HUES6 (cell line): ENCODE data around the gene ALG10.
"Not testable (repeated sequence)": the region's sequence is repeated elsewhere in the genome, so short reads cannot be mapped to it uniquely, and the experiment has no call there.

Source experiments
- H3K27ac ChIP-seq: 2 replicates; pipeline ENCODE4 v1.7.0; 2013; ENCODE audit warnings: low read depth, mild to moderate bottlenecking, low read length, inconsistent platforms
- H3K27me3 ChIP-seq: 2 replicates; pipeline ENCODE4 v1.6.1; 2013; ENCODE audit warnings: low read length; ENCODE audit not compliant: control insufficient read depth, insufficient read depth
- H3K36me3 ChIP-seq: 2 replicates; pipeline ENCODE4 v1.6.1; 2013; ENCODE audit warnings: low read length; ENCODE audit not compliant: control insufficient read depth, insufficient read depth
- H3K4me1 ChIP-seq: 2 replicates; pipeline ENCODE4 v1.6.1; 2013; ENCODE audit warnings: low read length; ENCODE audit not compliant: control insufficient read depth, insufficient read depth
- H3K4me3 ChIP-seq: 2 replicates; pipeline ENCODE4 v1.5.1; 2013; ENCODE audit warnings: low read depth, low read length
- H3K9ac ChIP-seq: one replicate; pipeline ENCODE4 v1.6.1; 2013; ENCODE audit warnings: mild to moderate bottlenecking, low read length
- H3K9me3 ChIP-seq: 2 replicates; pipeline ENCODE4 v1.6.1; 2013; ENCODE audit warnings: low read depth, low read length; ENCODE audit not compliant: control insufficient read depth, insufficient read depth

The ALG10 gene

GRCh38 chr12:34022079-34022830, at the start of gene ALG10:
Gene ALG10 (plus strand): TSS chr12:34022496. CDS start chr12:34022600, 104 bp downstream.
- peaks cover 7% of the 10 kb centered on the region for H3K36me3 ChIP-seq
- H3K27ac ChIP-seq, result peak within 1 kb of the TSS; percentile 72; the same call in 1 of the 2 replicates
- no peaks in the 10 kb centered on the region for H3K27me3 ChIP-seq

GRCh38 chr12:33972884-33973283, 49.4 kb upstream of the ALG10 start:
- not testable (repeated sequence) for H3K4me1 ChIP-seq, H3K9me3 ChIP-seq, H3K36me3 ChIP-seq, H3K4me3 ChIP-seq, H3K27me3 ChIP-seq, H3K9ac ChIP-seq, H3K27ac ChIP-seq

More at GRCh38 chr12:34022079-34022830, at the start of gene ALG10:
- H3K4me1 ChIP-seq, result no peaks in the 10 kb centered on the region
- peak within 1 kb of the TSS; percentile 90 for H3K4me3 ChIP-seq
- H3K9me3 ChIP-seq, result no peaks in the 10 kb centered on the region
- peak within 1 kb of the TSS; percentile 89 for H3K9ac ChIP-seq

GRCh38 chr12:33977887-33978286, 44.4 kb upstream of the ALG10 start:
- Histone ChIP-seq H3K27ac (no peak overlapping the region), H3K36me3 (no peaks in the 10 kb centered on the region), H3K9ac (no peak overlapping the region), H3K27me3 (no peaks in the 10 kb centered on the region), H3K4me3 (no peak overlapping the region), H3K9me3 (no peaks in the 10 kb centered on the region), H3K4me1 (no peaks in the 10 kb centered on the region)

- Histone ChIP-seq H3K9ac (no peak overlapping the region), H3K27me3 (no peaks in the 10 kb centered on the region), H3K4me3 (no peak overlapping the region), H3K9me3 (no peaks in the 10 kb centered on the region), H3K27ac (no peak overlapping the region), H3K4me1 (no peaks in the 10 kb centered on the region), H3K36me3 (no peaks in the 10 kb centered on the region)
Measured at GRCh38 chr12:33988197-33988805, 34.0 kb upstream of the ALG10 start.

- Histone ChIP-seq H3K4me1 (no peaks in the 10 kb centered on the region), H3K27ac (no peak overlapping the region), H3K27me3 (no peaks in the 10 kb centered on the region)
Measured at GRCh38 chr12:33988913-33989312, 33.4 kb upstream of the ALG10 start.

GRCh38 chr12:33994857-33995808, 27.2 kb upstream of the ALG10 start:
- Histone ChIP-seq H3K4me1 (no peaks in the 10 kb centered on the region), H3K4me3 (no peak overlapping the region), H3K9me3 (no peaks in the 10 kb centered on the region), H3K27me3 (no peaks in the 10 kb centered on the region), H3K36me3 (no peaks in the 10 kb centered on the region), H3K27ac (no peak overlapping the region), H3K9ac (no peak overlapping the region)

More at GRCh38 chr12:33988913-33989312, 33.4 kb upstream of the ALG10 start:
- no peak overlapping the region for H3K4me3 ChIP-seq
- H3K9me3 ChIP-seq, result no peaks in the 10 kb centered on the region
- no peaks in the 10 kb centered on the region for H3K36me3 ChIP-seq
- H3K9ac ChIP-seq, result no peak overlapping the region

GRCh38 chr12:34008835-34009234, 13.5 kb upstream of the ALG10 start:
- not testable (repeated sequence) for H3K36me3 ChIP-seq, H3K9ac ChIP-seq, H3K27ac ChIP-seq, H3K4me1 ChIP-seq, H3K27me3 ChIP-seq, H3K9me3 ChIP-seq, H3K4me3 ChIP-seq

- Histone ChIP-seq H3K27ac (no peak overlapping the region), H3K4me3 (no peak overlapping the region), H3K9ac (no peak overlapping the region), H3K9me3 (0 out of 2 replicates have a peak, but pooled peaks cover 4% of the 10 kb centered on the region), H3K4me1 (no peaks in the 10 kb centered on the region), H3K27me3 (no peaks in the 10 kb centered on the region), H3K36me3 (no peaks in the 10 kb centered on the region)
Measured at GRCh38 chr12:34016361-34016760, 5.9 kb upstream of the ALG10 start.

GRCh38 chr12:34021071-34021470, 1.2 kb upstream of the ALG10 start:
- Histone ChIP-seq H3K9ac (no peak overlapping the region), H3K27ac (no peak overlapping the region), H3K4me3 (no peak overlapping the region), H3K36me3 (peaks cover 7% of the 10 kb centered on the region), H3K4me1 (no peaks in the 10 kb centered on the region), H3K9me3 (0 out of 2 replicates have a peak, but pooled peaks cover 3% of the 10 kb centered on the region), H3K27me3 (no peaks in the 10 kb centered on the region)

- H3K27ac ChIP-seq, H3K9ac ChIP-seq, H3K4me1 ChIP-seq, H3K4me3 ChIP-seq, H3K27me3 ChIP-seq, H3K36me3 ChIP-seq, H3K9me3 ChIP-seq: not testable (repeated sequence)
Measured at GRCh38 chr12:34027661-34028060, 5.4 kb downstream of the ALG10 start.
